ENCODE data around the gene BCAS3. TPM values are rescaled to one million over a fixed set of nuclear protein-coding genes. Genes with fewer than 3 reads are reported as not detected.

Gene BCAS3
- total RNA-seq, 1 donor, result 23.7 TPM

DNA sequence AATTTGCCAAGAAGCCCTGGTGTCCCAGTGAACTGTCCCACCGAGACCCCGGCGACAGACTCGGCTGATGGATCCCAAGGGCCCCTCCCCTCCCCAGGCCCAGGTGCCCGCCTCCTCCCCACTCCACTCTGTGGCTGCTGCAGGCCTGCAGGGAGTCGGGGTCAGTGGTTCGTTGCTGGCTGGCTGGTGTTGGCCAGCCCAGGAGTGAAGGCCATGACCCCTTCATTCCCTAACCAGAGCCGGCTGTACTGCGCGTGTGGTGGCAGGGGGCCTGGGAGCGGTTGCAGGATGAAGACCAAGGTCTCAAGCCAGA lies 712.8 kb downstream of the BCAS3 start:
- no peak overlapping the region for H3K4me3 ChIP-seq (ENCODE audit: low read depth, low read length)
- no peak for DNase-seq (ENCODE audit: low read depth)
- TF ChIP-seq, protein P1, sequence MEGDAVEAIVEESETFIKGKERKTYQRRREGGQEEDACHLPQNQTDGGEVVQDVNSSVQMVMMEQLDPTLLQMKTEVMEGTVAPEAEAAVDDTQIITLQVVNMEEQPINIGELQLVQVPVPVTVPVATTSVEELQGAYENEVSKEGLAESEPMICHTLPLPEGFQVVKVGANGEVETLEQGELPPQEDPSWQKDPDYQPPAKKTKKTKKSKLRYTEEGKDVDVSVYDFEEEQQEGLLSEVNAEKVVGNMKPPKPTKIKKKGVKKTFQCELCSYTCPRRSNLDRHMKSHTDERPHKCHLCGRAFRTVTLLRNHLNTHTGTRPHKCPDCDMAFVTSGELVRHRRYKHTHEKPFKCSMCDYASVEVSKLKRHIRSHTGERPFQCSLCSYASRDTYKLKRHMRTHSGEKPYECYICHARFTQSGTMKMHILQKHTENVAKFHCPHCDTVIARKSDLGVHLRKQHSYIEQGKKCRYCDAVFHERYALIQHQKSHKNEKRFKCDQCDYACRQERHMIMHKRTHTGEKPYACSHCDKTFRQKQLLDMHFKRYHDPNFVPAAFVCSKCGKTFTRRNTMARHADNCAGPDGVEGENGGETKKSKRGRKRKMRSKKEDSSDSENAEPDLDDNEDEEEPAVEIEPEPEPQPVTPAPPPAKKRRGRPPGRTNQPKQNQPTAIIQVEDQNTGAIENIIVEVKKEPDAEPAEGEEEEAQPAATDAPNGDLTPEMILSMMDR (IDR thresholded peaks at IDR 0.05; ENCODE audit: insufficient read depth, low read depth, low read length), result no peak

DNA sequence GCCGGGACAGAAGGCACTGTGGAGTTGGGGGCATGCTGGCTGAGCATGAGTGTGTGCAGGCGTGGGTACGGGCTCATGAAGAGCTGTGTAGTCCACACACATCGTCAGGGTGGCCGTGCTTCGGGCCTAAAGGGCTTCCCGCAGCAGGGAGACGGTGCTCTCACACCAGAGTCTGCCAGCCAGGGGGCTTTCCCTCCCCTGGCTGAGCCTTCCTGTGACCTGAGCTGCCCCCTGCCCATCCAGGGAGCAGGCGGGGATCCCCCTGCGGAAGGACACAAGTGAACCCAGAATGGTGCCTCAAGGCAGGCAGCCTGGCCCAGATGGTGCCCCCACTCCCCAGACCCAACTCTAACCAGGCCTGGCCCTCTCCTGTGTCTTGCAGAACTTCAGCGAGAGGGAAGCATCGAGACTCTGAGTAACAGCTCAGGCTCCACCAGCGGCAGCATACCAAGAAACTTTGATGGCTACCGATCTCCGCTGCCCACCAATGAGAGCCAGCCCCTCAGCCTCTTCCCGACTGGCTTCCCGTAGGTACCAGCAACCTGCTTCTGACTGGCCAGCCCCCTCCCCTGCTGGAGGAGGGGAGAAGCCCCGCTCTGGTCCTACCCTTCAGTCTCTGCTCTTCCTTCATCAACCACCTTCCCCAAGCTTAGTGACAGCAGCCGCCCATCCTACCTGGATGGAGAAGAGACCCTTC lies 714.1 kb downstream of the BCAS3 start:
- DNase-seq (ENCODE audit: low read depth), result no peak
- TF ChIP-seq, protein P1 (IDR thresholded peaks at IDR 0.05; ENCODE audit: insufficient read depth, low read depth, low read length), result no peak
- H3K4me3 ChIP-seq (ENCODE audit: low read depth, low read length), result no peak overlapping the region

DNA sequence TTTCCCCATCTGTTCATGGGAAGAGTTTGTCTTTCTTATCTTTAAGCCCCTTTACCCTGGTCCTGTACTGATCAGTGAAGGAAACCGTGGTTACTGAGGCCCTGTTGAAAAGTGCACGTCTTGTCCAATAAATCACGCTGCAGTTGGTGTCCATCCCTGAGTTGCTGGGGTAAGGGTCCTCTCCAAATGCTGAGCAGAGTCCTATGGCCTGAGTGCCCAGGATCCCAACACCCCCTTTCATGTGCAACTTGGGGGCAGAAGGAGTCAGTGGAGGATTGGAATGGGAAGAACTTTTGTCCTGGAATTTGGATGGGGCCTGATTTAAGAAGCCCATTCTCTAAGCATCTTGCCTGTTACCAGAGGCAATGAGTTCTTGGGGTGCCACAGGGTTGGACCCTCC lies 715.0 kb downstream of the BCAS3 start:
- H3K4me3 ChIP-seq (ENCODE audit: low read depth, low read length), result no peak overlapping the region
- TF ChIP-seq, protein P1 (IDR thresholded peaks at IDR 0.05; ENCODE audit: insufficient read depth, low read depth, low read length), result no peak
- DNase-seq (ENCODE audit: low read depth), result no peak

DNA sequence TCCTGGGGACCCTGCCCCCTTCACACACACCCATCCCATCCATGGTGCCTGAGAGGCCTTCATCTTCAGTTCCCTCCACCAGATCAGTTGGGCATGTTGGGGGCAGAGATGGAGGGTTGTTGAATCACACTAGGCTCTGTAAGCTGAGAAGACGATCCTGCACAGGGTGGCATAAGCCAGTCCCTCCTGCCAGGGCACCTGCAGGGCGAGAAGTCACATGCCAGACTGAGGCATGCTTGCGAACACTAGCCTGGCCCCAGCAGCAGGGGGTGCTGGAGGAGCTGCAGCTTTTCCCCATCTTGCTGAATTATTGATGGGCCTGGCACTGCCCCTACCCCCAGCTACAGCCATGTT lies 715.9 kb downstream of the BCAS3 start:
- no peak overlapping the region for H3K4me3 ChIP-seq (ENCODE audit: low read depth, low read length)
- TF ChIP-seq, protein P1 (IDR thresholded peaks at IDR 0.05; ENCODE audit: insufficient read depth, low read depth, low read length), result peak; percentile 27
- DNase-seq (ENCODE audit: low read depth), result no peak

DNA sequence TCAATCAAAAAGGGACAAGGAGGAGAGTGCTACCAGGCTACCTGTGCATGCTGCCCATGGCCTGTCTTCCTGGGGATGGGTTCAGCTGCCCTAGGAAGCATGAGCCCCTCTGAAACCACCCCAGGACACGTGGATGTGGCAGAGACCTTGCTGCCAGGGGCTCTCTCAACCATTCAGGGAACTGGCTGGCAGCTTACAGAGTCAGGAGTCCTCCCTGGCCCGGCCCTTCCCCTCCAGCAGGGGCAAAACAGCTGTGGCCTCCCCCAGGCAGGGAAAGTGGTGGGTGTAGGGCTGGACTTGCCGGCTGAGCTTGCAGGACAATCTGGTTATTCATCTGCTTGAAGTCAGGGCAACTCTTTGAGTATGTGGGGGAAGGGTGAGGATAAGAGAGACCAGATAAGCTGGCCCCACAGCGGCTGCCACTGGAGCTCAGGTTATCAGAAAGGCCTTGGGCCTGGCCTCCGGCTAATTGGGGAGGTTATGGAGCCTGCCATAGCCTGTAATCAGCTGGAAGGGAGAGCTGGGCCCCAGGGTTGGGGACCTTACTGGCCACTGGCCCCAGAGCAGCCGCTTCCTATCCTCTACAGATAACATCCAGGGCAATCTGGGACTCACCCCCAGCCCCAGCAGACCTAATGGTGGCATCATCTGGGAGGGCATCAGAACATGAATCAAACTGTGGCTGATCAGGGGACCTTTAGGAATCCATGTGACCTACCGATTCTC lies 716.4 kb downstream of the BCAS3 start:
- peak; percentile 67 for DNase-seq (ENCODE audit: low read depth)

DNA sequence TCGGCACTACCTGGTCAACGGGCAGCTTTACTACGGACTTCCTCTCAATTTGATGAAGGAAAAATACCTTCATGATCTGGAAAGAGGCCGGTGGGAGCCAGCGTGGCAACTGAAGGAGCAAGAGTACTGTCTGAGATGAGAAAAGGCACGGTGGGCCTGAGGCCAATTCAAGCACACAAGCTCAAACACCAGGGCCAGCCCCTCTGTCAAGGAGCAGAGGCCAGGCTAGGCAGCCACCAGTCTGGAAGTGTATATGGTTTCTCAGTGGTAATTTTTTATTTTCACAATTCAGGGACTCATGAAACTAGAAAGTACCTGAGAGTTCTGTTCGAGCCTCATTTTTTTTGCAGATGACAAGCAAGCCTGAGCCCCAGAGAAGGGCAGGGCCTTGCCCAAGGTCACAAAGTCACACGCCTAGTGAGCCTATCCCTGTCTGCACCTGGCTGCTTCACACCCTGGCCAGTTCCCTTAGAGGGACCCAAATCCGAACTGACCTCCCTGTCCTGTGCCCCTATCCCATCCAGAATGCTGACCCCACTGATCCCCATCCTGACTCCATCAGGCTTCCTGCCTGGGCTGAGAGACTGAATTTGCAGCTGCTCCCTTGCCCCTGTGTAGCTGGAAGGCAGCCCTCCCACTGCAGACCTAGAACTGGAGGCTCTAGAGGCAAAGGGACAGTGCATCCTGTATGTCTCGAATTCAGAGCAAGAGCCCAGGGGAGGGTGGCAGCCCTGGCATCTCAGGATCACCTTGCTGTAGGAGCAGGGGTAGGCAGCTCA lies 717.2 kb downstream of the BCAS3 start:
- DNase-seq (ENCODE audit: low read depth), result no peak
- TF ChIP-seq, protein P1 (IDR thresholded peaks at IDR 0.05; ENCODE audit: insufficient read depth, low read depth, low read length), result no peak
- H3K4me3 ChIP-seq (ENCODE audit: low read depth, low read length), result no peak overlapping the region

More for the DNA sequence above, 716.4 kb downstream of the BCAS3 start:
- no peak overlapping the region for H3K4me3 ChIP-seq (ENCODE audit: low read depth, low read length)
- TF ChIP-seq, protein P1 (IDR thresholded peaks at IDR 0.05; ENCODE audit: insufficient read depth, low read depth, low read length), result no peak
